Body of pancreas (tissue), 4 donors: ENCODE data around the gene FYB1.

ENCODE experiments used
- CTCF ChIP-seq, 7 experiments: fragments of 450-650 bp in 4 of 7; fragments of 200-600 bp in 3 of 7; sonication (generic) in 3 of 7; IDR thresholded peaks; one replicate each; pipeline ENCODE4 v1.5.1; 2016 to 2019; ENCODE audit warnings: antibody characterized with exemption in 7 of 7
- POLR2A ChIP-seq, 3 donors: fragments of 450-650 bp; IDR thresholded peaks; one replicate each; pipeline ENCODE4 v1.6.1; 2016; ENCODE audit warnings: antibody characterized with exemption in 3 of 3, mild to moderate bottlenecking in 2 of 3

- no peak for TF ChIP-seq CTCF (IDR thresholded peaks at IDR 0.05)
- no peak for TF ChIP-seq POLR2A (IDR thresholded peaks at IDR 0.05)
Observed at GRCh38 chr5:39080168-39080567, 139.2 kb downstream of the FYB1 start.
